IPS-11a (cell line): ENCODE results near the gene ST8SIA6.

Experiments used
- H3K4me3 ChIP-seq: one replicate; pipeline ENCODE4 v1.5.1; 2013; ENCODE audit warnings: low read depth, low read length, control low read depth

Gene ST8SIA6

GRCh38 chr10:17387861-17388503, 66.4 kb downstream of the ST8SIA6 start:
- no peak overlapping the region for H3K4me3 ChIP-seq

GRCh38 chr10:17386616-17387075, 67.7 kb downstream of the ST8SIA6 start:
- H3K4me3 ChIP-seq, result no peak overlapping the region

GRCh38 chr10:17386021-17386420, 68.4 kb downstream of the ST8SIA6 start:
- H3K4me3 ChIP-seq, result no peak overlapping the region

- H3K4me3 ChIP-seq, result no peak overlapping the region
Measured at GRCh38 chr10:17385066-17385465, 69.3 kb downstream of the ST8SIA6 start.

- H3K4me3 ChIP-seq, result no peak overlapping the region
Measured at GRCh38 chr10:17383801-17384555, 70.4 kb downstream of the ST8SIA6 start.

GRCh38 chr10:17381502-17382142, 72.8 kb downstream of the ST8SIA6 start:
- H3K4me3 ChIP-seq, result no peak overlapping the region

GRCh38 chr10:17380888-17381287, 73.5 kb downstream of the ST8SIA6 start:
- no peak overlapping the region for H3K4me3 ChIP-seq

GRCh38 chr10:17380016-17380415, 74.4 kb downstream of the ST8SIA6 start:
- no peak overlapping the region for H3K4me3 ChIP-seq

GRCh38 chr10:17379151-17379690, 75.2 kb downstream of the ST8SIA6 start:
- H3K4me3 ChIP-seq, result no peak overlapping the region

- no peak overlapping the region for H3K4me3 ChIP-seq
Measured at GRCh38 chr10:17375936-17376584, 78.3 kb downstream of the ST8SIA6 start.

- no peak overlapping the region for H3K4me3 ChIP-seq
Measured at GRCh38 chr10:17368708-17369272, 85.6 kb downstream of the ST8SIA6 start.

GRCh38 chr10:17366705-17367104, 87.7 kb downstream of the ST8SIA6 start:
- H3K4me3 ChIP-seq, result no peak overlapping the region

- no peak overlapping the region for H3K4me3 ChIP-seq
Measured at GRCh38 chr10:17365402-17365801, 89.0 kb downstream of the ST8SIA6 start.

GRCh38 chr10:17358461-17358860, 95.9 kb downstream of the ST8SIA6 start:
- no peak overlapping the region for H3K4me3 ChIP-seq

GRCh38 chr10:17357781-17358180, 96.6 kb downstream of the ST8SIA6 start:
- H3K4me3 ChIP-seq, result no peak overlapping the region

- H3K4me3 ChIP-seq, result no peak overlapping the region
Measured at GRCh38 chr10:17356820-17357219, 97.6 kb downstream of the ST8SIA6 start.

- H3K4me3 ChIP-seq, result no peak overlapping the region
Measured at GRCh38 chr10:17354781-17355180, 99.6 kb downstream of the ST8SIA6 start.

GRCh38 chr10:17353568-17354300, 100.7 kb downstream of the ST8SIA6 start:
- no peak overlapping the region for H3K4me3 ChIP-seq

- no peak overlapping the region for H3K4me3 ChIP-seq
Measured at GRCh38 chr10:17352583-17352982, 101.8 kb downstream of the ST8SIA6 start.

GRCh38 chr10:17351506-17351905, 102.9 kb downstream of the ST8SIA6 start:
- H3K4me3 ChIP-seq, result no peak overlapping the region
